SW480 (cell line): Measurements from ENCODE around the gene APOA1.

Experiments
- DNase-seq: peaks from one replicate; pipeline ENCODE4 v3.0.0-alpha.2; 2016; ENCODE audit warnings: low spot score

Gene APOA1

GRCh38 chr11:116788534-116788933 is 48.9 kb downstream of the APOA1 start:
- DNase-seq: no peak

GRCh38 chr11:116787786-116788486 is 49.5 kb downstream of the APOA1 start, which contains the start of gene ZPR1:
Gene ZPR1 (minus strand): TSS chr11:116788023. CDS start chr11:116787990, 33 bp downstream.
- DNase-seq: peak; percentile 65

- no peak for DNase-seq
Observed at GRCh38 chr11:116787436-116787785, 50.0 kb downstream of the APOA1 start.

- no peak for DNase-seq
Observed at GRCh38 chr11:116786966-116787365, 50.5 kb downstream of the APOA1 start.

GRCh38 chr11:116786326-116786725 is 51.1 kb downstream of the APOA1 start:
- DNase-seq: no peak
